ENCODE data around the gene SRY. TPM values are rescaled to one million over a fixed set of nuclear protein-coding genes. Genes with fewer than 3 reads are reported as not detected.
"Not testable (repeated sequence)": the region's sequence is repeated elsewhere in the genome, so short reads cannot be mapped to it uniquely, and the experiment has no call there.

SRY gene
- total RNA-seq, result not detected
- long read RNA-seq, result 0 reads

DNA sequence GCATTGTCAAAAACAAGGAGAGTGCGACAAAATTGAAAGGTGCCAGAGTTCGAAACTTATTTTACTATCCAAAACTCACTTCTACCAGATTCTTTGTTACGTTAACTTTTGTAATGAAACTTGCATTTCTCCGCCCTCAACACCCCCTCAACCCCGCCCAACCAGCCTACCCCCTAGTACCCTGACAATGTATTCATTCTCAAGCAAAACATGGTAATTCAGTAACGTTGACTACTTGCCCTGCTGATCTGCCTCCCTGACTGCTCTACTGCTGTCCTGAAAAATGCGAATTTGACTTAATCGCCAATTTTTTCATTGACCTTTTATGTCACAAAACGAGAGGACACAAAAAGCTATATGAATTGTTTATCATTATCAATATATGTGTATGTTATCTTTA lies at the start of gene SRY:
Gene SRY, minus strand, starts transcription at position 83 of the 400 bp plus-strand sequence. Its CDS starts 79 bp downstream, at position 4.
- DNase-seq (ENCODE audit: low spot score), result no peak

DNA sequence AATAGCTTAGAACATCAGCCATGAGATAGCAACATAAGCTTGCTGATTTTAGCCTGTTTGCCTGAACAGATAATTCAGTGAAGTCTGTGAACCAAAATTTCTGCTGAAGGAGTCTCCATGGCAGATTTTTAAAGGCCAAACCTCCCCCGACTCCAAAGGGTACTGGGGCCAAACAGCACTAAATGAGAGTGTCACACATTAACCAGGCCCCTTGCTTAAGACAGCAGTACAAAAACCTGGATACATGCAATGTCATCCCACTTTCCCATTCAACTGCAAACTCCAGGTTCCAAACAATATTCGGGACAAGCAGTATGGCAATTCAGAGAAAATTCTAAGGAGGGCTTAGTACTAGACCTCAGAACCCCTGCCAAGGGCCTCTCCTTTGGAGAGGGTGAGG lies 49.6 kb upstream of the SRY start:
- no peak for DNase-seq (ENCODE audit: low spot score)

DNA sequence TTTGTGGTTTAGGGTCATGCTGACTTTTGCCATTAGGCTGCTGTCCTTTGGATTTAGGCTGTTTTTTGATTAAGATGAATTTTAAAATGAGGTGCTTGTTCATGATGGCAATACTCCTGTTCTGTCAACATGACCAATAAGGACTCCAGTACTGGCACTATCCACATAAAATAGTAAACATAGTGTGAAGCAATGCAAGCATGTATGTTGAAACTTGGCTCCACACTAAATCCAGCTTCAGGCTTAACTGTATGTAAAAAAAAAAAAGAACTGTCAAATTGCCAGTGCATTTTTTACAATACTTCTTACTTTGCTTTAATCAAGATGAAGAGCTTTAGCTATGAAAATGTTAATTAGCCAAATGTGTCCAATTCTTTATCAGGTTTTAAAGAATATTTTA lies 47.7 kb upstream of the SRY start:
- no peak for DNase-seq (ENCODE audit: low spot score)

DNA sequence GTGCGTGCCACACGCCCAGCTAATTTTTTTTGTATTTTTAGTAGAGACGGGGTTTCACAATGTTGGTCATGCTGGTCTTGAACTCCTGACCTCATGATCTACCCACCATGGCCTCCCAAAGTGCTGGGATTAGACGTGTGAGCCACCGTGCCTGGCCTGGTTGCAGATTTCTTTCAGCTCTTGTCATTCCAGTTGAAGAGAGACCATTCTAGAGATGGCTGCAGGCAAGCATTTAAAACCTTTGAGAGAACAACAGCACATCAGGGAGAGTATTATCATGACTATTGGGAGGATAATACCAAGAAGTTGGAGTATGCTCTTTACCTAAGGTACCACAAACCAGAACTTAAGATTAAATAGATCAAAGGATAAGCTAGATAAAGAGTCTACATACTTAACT lies 41.0 kb upstream of the SRY start:
- no peak for DNase-seq (ENCODE audit: low spot score)

DNA sequence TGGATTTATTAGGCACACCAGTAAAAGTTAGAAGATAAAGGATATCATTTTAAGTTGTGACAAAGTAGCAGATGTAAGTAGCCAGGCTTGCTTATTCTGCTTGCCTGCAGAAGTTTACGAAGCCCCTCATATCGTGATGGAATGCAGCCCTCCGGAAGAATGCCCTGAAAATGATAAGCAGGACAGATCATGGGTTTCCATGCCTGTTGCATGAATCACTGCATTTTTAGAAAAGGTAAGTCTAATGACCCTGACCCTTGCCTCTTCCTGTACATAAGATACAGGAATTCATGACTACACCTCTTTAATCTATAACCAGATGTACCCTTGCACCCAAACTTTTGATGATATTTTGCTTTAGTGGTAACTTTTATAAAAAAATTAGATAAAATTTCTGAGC lies 37.0 kb upstream of the SRY start:
- DNase-seq (ENCODE audit: low spot score), result no peak

DNA sequence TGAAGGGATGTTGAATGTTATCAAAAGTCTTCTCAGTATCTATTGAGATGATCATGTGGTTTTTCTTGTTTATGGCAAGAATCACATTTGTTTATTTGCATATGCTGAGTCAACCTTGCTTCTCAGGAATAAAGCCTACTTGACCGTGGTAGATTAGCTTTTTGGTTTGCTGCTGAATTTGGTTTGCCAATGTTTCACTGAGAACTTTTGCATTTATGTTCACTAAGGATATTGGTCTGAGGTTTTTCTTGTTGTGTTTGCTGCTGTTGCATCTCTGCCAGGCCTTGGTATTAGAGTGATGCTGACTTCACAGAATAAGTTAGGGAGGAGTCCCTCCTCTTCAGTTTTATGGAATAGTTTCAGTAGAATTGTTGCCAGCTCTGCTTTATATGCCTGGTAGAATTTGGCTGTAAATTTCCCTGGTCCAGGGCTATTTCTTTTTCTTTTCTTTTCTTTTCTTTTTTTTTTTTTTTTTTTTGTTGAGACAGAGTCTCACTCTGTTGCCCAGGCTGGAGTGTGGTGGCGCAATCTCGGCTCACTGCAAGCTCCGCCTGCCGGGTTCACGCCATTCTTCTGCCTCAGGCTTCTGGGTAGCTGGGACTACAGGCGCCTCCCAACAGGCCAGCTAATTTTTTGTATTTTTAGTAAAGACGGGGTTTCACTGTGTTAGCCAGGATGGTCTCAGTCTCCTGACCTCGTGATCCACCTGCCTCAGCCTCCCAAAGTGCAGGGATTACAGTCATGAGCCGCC lies 29.8 kb upstream of the SRY start:
- DNase-seq (ENCODE audit: low spot score), result not testable (repeated sequence)

DNA sequence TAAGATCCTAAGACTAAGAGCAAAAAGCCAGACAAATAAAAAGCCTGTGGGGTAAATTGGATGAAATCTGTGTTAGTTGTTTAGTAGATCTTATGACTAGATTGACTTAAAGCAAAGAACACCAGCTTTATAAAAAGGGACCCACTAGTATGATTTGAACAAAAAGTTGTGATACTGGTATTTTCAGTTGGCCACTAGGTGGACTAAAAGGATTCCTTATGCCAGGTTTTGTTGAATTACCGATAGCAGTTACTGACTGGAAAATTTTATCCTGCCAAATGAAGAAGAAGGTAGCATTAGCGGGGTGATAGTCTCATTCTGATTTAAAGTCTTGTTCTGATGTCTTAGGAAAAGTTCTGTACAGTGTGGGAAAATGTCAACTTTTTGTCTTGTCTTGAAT lies 12.8 kb upstream of the SRY start:
- DNase-seq (ENCODE audit: low spot score), result no peak

DNA sequence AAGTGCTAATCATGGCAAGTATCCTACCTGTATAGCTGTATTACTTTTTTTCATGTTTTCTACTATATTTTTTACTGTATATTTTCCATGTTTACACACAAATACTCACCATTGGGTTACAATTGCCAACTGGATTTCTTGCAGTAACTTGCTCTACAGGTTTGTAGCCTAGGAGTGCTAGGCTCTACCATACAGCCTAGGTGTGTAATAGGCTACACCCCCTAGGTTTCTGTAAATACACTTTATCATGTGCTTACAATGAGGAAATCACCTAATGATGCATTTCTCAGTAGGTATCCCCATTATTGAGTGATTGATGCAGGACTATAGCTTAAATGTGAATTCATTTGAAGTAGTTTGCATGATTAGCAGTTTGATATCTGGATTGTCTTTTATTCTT lies 10.5 kb upstream of the SRY start:
- DNase-seq (ENCODE audit: low spot score), result no peak

DNA sequence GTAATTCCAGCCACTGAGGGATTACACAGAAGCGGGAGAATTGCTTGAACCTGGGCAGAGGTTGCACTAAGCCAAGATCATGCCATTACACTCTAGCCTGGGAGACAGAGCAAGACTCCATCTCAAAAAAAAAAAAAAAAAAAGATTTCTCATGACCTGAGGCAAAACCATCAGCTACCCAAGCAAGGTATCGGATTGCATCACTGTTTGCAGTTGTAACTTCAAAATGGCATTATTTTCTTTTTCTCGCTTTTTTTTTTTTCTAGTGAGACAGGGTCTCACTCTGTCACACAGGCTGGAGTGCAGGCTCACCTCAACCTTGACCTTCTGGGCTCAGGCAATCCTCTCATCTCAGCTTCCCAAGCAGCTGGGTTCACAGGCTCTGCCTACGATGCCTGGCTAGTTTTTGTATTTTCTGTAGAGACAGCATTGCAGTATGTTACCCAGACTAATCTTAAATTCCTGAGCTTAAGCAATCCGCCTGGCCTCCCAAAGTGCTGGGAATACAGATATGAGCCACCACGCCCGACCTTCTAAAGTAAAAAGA lies 9.6 kb upstream of the SRY start:
- DNase-seq (ENCODE audit: low spot score), result no peak

DNA sequence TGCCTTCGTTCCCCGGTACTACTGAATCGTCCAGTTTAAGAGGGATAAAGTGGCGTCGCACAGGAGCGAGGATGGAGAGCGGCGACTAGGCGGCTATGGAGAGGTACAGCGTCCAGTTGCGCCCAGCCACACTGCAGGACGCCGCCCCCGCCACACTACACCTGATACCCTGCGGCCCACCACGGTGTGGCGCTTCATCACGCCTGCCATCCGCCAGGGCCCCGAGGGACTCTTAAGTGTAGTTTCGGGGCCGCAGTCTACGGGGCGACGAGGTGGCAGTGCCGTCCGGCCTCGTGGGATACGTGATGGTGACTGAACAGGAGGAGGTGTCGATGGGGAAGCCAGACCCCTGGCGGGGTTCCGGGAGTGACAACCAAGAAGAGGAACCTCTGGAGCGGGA lies 2.3 kb upstream of the SRY start:
- no peak for DNase-seq (ENCODE audit: low spot score)

DNA sequence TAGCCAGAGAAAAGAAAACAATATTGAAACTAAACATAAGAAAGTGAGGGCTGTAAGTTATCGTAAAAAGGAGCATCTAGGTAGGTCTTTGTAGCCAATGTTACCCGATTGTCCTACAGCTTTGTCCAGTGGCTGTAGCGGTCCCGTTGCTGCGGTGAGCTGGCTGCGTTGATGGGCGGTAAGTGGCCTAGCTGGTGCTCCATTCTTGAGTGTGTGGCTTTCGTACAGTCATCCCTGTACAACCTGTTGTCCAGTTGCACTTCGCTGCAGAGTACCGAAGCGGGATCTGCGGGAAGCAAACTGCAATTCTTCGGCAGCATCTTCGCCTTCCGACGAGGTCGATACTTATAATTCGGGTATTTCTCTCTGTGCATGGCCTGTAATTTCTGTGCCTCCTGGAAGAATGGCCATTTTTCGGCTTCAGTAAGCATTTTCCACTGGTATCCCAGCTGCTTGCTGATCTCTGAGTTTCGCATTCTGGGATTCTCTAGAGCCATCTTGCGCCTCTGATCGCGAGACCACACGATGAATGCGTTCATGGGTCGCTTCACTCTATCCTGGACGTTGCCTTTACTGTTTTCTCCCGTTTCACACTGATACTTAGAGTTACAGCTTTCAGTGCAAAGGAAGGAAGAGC lies 488 bp downstream of the SRY start:
- no peak for DNase-seq (ENCODE audit: low spot score)

Other genes with a start within 250 kb of the SRY start
- gene RPS4Y1, start 53.9 kb upstream of the SRY start, total RNA-seq, result not detected
- gene ZFY, start 147.7 kb upstream of the SRY start, total RNA-seq, result not detected